HEK293 (cell line): ENCODE results near the gene USE1.

Experiments used
- EGR2 ChIP-seq: fragments of 450-650 bp; formaldehyde crosslinking; IDR thresholded peaks from 2 replicates; pipeline ENCODE4 v1.5.1; 2016; ENCODE audit warnings: low read depth, missing biosample characterization, missing genetic modification characterization
- GFI1B ChIP-seq: fragments of 450-650 bp; formaldehyde crosslinking; IDR thresholded peaks from 2 replicates; pipeline ENCODE4 v1.5.1; 2016; ENCODE audit warnings: missing biosample characterization, missing genetic modification characterization
- TCF7L2 ChIP-seq: IDR thresholded peaks from 2 replicates; pipeline ENCODE4 v1.6.1; 2011; ENCODE audit warnings: low read depth, mild to moderate bottlenecking, inconsistent platforms, low read length, moderate library complexity, borderline replicate concordance
- TRIM28 ChIP-seq: IDR thresholded peaks from 2 replicates; pipeline ENCODE4 v1.6.1; 2011; ENCODE audit warnings: low read length, control low read depth, borderline replicate concordance
- WT1 ChIP-seq: fragments of 450-650 bp; formaldehyde crosslinking; IDR thresholded peaks from 2 replicates; pipeline ENCODE4 v1.5.1; 2016; ENCODE audit warnings: missing biosample characterization, missing genetic modification characterization
- ZBTB17 ChIP-seq: fragments of 450-650 bp; formaldehyde crosslinking; IDR thresholded peaks from 2 replicates; pipeline ENCODE4 v1.5.1; 2016; ENCODE audit warnings: missing biosample characterization, missing genetic modification characterization
- ZBTB7A ChIP-seq: fragments of 450-650 bp; formaldehyde crosslinking; IDR thresholded peaks from 2 replicates; pipeline ENCODE4 v1.5.1; 2016; ENCODE audit warnings: low read depth, missing biosample characterization, missing genetic modification characterization
- ZNF155 ChIP-seq: fragments of 450-650 bp; formaldehyde crosslinking; IDR thresholded peaks from 2 replicates; pipeline ENCODE4 v1.5.1; 2016; ENCODE audit warnings: missing biosample characterization, missing genetic modification characterization
- ZNF239 ChIP-seq: fragments of 450-650 bp; formaldehyde crosslinking; IDR thresholded peaks from 2 replicates; pipeline ENCODE4 v1.5.1; 2016; ENCODE audit warnings: missing biosample characterization, missing genetic modification characterization
- ZNF654 ChIP-seq: fragments of 450-650 bp; formaldehyde crosslinking; IDR thresholded peaks from 2 replicates; pipeline ENCODE4 v1.5.1; 2016; ENCODE audit warnings: low read depth, missing biosample characterization, missing genetic modification characterization
- ZNF76 ChIP-seq: fragments of 450-650 bp; formaldehyde crosslinking; IDR thresholded peaks from 2 replicates; pipeline ENCODE4; 2016; ENCODE audit warnings: low read depth, missing biosample characterization, missing genetic modification characterization, borderline replicate concordance
- ZNF776 ChIP-seq: fragments of 450-650 bp; formaldehyde crosslinking; IDR thresholded peaks from 2 replicates; pipeline ENCODE4 v1.5.0; 2017; ENCODE audit warnings: missing biosample characterization, missing genetic modification characterization, borderline replicate concordance
- ZNF777 ChIP-seq: fragments of 450-650 bp; formaldehyde crosslinking; IDR thresholded peaks from 2 replicates; pipeline ENCODE4 v1.5.1; 2017; ENCODE audit warnings: missing biosample characterization, missing genetic modification characterization, borderline replicate concordance
- TF ChIP-seq, protein P1 (sequence below): fragments of 450-650 bp; formaldehyde crosslinking; IDR thresholded peaks from 2 replicates; pipeline ENCODE4 v1.5.1; 2016; ENCODE audit warnings: missing biosample characterization, missing genetic modification characterization, borderline replicate concordance
- TF ChIP-seq, protein P2 (sequence below): fragments of 450-650 bp; formaldehyde crosslinking; IDR thresholded peaks from 2 replicates; pipeline ENCODE4 v1.5.1; 2016; ENCODE audit warnings: missing biosample characterization, missing genetic modification characterization
- TF ChIP-seq, protein P3 (sequence below): fragments of 450-650 bp; formaldehyde crosslinking; IDR thresholded peaks from 2 replicates; pipeline ENCODE4 v1.5.1; 2016; ENCODE audit warnings: missing biosample characterization, missing genetic modification characterization
- TF ChIP-seq, protein P4 (sequence below): fragments of 450-650 bp; formaldehyde crosslinking; IDR thresholded peaks from 2 replicates; pipeline ENCODE4 v1.5.1; 2017; ENCODE audit warnings: missing biosample characterization, missing genetic modification characterization
- TF ChIP-seq, protein P5 (sequence below): fragments of 450-650 bp; formaldehyde crosslinking; IDR thresholded peaks from 2 replicates; pipeline ENCODE4 v1.5.1; 2016; ENCODE audit warnings: missing biosample characterization, missing genetic modification characterization
- TF ChIP-seq, protein P6 (sequence below): fragments of 450-650 bp; formaldehyde crosslinking; IDR thresholded peaks from 2 replicates; pipeline ENCODE4 v1.5.1; 2017; ENCODE audit warnings: missing biosample characterization, missing genetic modification characterization
- TF ChIP-seq, protein P7 (sequence below): fragments of 450-650 bp; formaldehyde crosslinking; IDR thresholded peaks from 2 replicates; pipeline ENCODE4 v1.5.1; 2016; ENCODE audit warnings: missing biosample characterization, missing genetic modification characterization, borderline replicate concordance
- TF ChIP-seq, protein P8 (sequence below): fragments of 450-650 bp; formaldehyde crosslinking; optimal IDR thresholded peaks from 2 replicates; pipeline ENCODE3; 2016; ENCODE audit warnings: missing biosample characterization, mild to moderate bottlenecking, missing genetic modification characterization

The USE1 gene

DNA sequence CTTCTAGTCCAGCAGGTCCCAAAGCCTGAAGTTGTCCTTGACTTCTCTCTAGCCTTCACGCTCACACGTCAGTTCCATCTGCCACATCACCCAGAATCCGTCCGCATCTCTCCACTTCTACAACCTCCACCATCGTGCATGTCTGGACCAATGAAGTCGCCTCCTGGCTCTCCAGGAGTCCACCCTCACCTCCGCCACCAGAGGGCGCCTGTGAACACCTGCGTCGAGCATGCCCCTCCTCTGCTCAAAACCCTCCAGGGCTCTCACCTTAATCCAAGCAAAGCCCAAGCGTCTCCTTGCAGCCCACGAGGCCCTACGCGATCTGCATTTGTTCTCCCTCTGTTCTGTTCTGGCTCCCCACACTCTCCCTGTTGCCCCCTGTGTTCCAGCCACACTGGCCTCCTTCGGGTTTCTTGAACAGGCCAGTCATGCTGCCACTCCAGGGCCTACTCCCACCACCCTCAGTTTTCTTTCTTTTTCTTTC is 45.7 kb downstream of the USE1 start (continued):
- TF ChIP-seq, protein P1, sequence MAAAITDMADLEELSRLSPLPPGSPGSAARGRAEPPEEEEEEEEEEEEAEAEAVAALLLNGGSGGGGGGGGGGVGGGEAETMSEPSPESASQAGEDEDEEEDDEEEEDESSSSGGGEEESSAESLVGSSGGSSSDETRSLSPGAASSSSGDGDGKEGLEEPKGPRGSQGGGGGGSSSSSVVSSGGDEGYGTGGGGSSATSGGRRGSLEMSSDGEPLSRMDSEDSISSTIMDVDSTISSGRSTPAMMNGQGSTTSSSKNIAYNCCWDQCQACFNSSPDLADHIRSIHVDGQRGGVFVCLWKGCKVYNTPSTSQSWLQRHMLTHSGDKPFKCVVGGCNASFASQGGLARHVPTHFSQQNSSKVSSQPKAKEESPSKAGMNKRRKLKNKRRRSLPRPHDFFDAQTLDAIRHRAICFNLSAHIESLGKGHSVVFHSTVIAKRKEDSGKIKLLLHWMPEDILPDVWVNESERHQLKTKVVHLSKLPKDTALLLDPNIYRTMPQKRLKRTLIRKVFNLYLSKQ: no peak
- TF ChIP-seq, protein P2, sequence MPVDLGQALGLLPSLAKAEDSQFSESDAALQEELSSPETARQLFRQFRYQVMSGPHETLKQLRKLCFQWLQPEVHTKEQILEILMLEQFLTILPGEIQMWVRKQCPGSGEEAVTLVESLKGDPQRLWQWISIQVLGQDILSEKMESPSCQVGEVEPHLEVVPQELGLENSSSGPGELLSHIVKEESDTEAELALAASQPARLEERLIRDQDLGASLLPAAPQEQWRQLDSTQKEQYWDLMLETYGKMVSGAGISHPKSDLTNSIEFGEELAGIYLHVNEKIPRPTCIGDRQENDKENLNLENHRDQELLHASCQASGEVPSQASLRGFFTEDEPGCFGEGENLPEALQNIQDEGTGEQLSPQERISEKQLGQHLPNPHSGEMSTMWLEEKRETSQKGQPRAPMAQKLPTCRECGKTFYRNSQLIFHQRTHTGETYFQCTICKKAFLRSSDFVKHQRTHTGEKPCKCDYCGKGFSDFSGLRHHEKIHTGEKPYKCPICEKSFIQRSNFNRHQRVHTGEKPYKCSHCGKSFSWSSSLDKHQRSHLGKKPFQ (tag by site-specific recombination): peak; percentile 59; the same call in 1 of the 2 replicates
- TF ChIP-seq ZBTB7A: no peak
- TF ChIP-seq, protein P3, sequence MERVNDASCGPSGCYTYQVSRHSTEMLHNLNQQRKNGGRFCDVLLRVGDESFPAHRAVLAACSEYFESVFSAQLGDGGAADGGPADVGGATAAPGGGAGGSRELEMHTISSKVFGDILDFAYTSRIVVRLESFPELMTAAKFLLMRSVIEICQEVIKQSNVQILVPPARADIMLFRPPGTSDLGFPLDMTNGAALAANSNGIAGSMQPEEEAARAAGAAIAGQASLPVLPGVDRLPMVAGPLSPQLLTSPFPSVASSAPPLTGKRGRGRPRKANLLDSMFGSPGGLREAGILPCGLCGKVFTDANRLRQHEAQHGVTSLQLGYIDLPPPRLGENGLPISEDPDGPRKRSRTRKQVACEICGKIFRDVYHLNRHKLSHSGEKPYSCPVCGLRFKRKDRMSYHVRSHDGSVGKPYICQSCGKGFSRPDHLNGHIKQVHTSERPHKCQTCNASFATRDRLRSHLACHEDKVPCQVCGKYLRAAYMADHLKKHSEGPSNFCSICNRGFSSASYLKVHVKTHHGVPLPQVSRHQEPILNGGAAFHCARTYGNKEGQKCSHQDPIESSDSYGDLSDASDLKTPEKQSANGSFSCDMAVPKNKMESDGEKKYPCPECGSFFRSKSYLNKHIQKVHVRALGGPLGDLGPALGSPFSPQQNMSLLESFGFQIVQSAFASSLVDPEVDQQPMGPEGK (tag by site-specific recombination): peak; percentile 54; the same call in 1 of the 2 replicates
- TF ChIP-seq, protein P4, sequence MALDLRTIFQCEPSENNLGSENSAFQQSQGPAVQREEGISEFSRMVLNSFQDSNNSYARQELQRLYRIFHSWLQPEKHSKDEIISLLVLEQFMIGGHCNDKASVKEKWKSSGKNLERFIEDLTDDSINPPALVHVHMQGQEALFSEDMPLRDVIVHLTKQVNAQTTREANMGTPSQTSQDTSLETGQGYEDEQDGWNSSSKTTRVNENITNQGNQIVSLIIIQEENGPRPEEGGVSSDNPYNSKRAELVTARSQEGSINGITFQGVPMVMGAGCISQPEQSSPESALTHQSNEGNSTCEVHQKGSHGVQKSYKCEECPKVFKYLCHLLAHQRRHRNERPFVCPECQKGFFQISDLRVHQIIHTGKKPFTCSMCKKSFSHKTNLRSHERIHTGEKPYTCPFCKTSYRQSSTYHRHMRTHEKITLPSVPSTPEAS: no peak
- peak; percentile 80; the same call in 1 of the 2 replicates for TF ChIP-seq TRIM28
- TF ChIP-seq ZNF155 (tag by site-specific recombination): no peak
- no peak for TF ChIP-seq TCF7L2
- no peak for TF ChIP-seq ZNF777 (tag by site-specific recombination)
- no peak for TF ChIP-seq WT1 (tag by site-specific recombination)
- TF ChIP-seq, protein P5, sequence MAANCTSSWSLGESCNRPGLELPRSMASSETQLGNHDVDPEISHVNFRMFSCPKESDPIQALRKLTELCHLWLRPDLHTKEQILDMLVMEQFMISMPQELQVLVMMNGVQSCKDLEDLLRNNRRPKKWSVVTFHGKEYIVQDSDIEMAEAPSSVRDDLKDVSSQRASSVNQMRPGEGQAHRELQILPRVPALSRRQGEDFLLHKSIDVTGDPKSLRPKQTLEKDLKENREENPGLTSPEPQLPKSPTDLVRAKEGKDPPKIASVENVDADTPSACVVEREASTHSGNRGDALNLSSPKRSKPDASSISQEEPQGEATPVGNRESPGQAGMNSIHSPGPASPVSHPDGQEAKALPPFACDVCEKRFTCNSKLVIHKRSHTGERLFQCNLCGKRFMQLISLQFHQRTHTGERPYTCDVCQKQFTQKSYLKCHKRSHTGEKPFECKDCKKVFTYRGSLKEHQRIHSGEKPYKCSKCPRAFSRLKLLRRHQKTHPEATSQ (tag by site-specific recombination): 0 out of 2 replicates have a peak, but pooled peaks have one; percentile 10
- TF ChIP-seq ZNF654: peak; percentile 48
- TF ChIP-seq ZNF76 (tag by site-specific recombination): no peak
- TF ChIP-seq, protein P6, sequence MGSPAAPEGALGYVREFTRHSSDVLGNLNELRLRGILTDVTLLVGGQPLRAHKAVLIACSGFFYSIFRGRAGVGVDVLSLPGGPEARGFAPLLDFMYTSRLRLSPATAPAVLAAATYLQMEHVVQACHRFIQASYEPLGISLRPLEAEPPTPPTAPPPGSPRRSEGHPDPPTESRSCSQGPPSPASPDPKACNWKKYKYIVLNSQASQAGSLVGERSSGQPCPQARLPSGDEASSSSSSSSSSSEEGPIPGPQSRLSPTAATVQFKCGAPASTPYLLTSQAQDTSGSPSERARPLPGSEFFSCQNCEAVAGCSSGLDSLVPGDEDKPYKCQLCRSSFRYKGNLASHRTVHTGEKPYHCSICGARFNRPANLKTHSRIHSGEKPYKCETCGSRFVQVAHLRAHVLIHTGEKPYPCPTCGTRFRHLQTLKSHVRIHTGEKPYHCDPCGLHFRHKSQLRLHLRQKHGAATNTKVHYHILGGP (tag by site-specific recombination): no peak
- TF ChIP-seq ZNF239: no peak
- no peak for TF ChIP-seq GFI1B (tag by site-specific recombination)
- peak; percentile 36; the same call in 1 of the 2 replicates for TF ChIP-seq EGR2 (tag by site-specific recombination)
- TF ChIP-seq ZNF776: no peak
- TF ChIP-seq ZBTB17 (tag by site-specific recombination): peak; percentile 79
- TF ChIP-seq, protein P7, sequence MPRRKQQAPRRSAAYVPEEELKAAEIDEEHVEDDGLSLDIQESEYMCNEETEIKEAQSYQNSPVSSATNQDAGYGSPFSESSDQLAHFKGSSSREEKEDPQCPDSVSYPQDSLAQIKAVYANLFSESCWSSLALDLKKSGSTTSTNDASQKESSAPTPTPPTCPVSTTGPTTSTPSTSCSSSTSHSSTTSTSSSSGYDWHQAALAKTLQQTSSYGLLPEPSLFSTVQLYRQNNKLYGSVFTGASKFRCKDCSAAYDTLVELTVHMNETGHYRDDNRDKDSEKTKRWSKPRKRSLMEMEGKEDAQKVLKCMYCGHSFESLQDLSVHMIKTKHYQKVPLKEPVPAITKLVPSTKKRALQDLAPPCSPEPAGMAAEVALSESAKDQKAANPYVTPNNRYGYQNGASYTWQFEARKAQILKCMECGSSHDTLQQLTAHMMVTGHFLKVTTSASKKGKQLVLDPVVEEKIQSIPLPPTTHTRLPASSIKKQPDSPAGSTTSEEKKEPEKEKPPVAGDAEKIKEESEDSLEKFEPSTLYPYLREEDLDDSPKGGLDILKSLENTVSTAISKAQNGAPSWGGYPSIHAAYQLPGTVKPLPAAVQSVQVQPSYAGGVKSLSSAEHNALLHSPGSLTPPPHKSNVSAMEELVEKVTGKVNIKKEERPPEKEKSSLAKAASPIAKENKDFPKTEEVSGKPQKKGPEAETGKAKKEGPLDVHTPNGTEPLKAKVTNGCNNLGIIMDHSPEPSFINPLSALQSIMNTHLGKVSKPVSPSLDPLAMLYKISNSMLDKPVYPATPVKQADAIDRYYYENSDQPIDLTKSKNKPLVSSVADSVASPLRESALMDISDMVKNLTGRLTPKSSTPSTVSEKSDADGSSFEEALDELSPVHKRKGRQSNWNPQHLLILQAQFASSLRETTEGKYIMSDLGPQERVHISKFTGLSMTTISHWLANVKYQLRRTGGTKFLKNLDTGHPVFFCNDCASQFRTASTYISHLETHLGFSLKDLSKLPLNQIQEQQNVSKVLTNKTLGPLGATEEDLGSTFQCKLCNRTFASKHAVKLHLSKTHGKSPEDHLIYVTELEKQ (tag by site-specific recombination): no peak
- TF ChIP-seq, protein P8, sequence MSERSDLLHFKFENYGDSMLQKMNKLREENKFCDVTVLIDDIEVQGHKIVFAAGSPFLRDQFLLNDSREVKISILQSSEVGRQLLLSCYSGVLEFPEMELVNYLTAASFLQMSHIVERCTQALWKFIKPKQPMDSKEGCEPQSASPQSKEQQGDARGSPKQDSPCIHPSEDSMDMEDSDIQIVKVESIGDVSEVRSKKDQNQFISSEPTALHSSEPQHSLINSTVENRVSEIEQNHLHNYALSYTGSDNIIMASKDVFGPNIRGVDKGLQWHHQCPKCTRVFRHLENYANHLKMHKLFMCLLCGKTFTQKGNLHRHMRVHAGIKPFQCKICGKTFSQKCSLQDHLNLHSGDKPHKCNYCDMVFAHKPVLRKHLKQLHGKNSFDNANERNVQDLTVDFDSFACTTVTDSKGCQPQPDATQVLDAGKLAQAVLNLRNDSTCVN (tag by site-specific recombination): no peak
